Measurements from ENCODE around the gene HOGA1. TPM values are rescaled to one million over a fixed set of nuclear protein-coding genes. Genes with fewer than 3 reads are reported as not detected.
"Not testable (repeated sequence)": the region's sequence is repeated elsewhere in the genome, so short reads cannot be mapped to it uniquely, and the experiment has no call there.

The HOGA1 gene
- total RNA-seq, 1 donor from 2014 or later, result 2.6 TPM

- DNase-seq (ENCODE audit: low spot score in 2 of 2), result no peak
- Histone ChIP-seq H3K9me3 (no peaks in the 10 kb centered on the region), H3K4me3 (no peak overlapping the region), H3K27ac (peak overlapping the region in 1 of 2 donors; percentile 72), H3K27me3 (no peaks in the 10 kb centered on the region), H3K4me1 (peaks cover 0 to 3% of the 10 kb centered on the region in 2 donors), H3K36me3 (peaks cover 27 to 30% of the 10 kb centered on the region in 2 donors)
- no peak for TF ChIP-seq CTCF (IDR thresholded peaks at IDR 0.05)
- intact Hi-C loops (cut with DNase I), result loop anchor here (10.0 kb wide), 1 partner anchor 623 kb away; no protein-coding TSS in a partner anchor
Measured at GRCh38 chr10:97647556-97647955, 63.4 kb downstream of the HOGA1 start.

GRCh38 chr10:97648562-97649404 lies 64.6 kb downstream of the HOGA1 start:
- H3K27ac ChIP-seq, result peak overlapping the region; percentile 37 to 72
- H3K27me3 ChIP-seq, result no peaks in the 10 kb centered on the region
- no peak overlapping the region for H3K4me3 ChIP-seq
- H3K9me3 ChIP-seq, result no peaks in the 10 kb centered on the region
- DNase-seq (ENCODE audit: low spot score in 2 of 2), result no peak
- TF ChIP-seq CTCF (IDR thresholded peaks at IDR 0.05), result no peak
- peaks cover 26 to 42% of the 10 kb centered on the region in 2 donors for H3K36me3 ChIP-seq
- intact Hi-C loops (cut with DNase I), result loop anchor here (10.0 kb wide), 1 partner anchor 624 kb away; no protein-coding TSS in a partner anchor
- no peaks in the 10 kb centered on the region for H3K4me1 ChIP-seq

- peak overlapping the region in 1 of 2 donors; percentile 49 for H3K27ac ChIP-seq
- not testable (repeated sequence) for DNase-seq (ENCODE audit: low spot score in 2 of 2); H3K9me3 ChIP-seq; H3K4me1 ChIP-seq; H3K4me3 ChIP-seq; H3K27me3 ChIP-seq
- H3K36me3 ChIP-seq, result peaks cover 20 to 42% of the 10 kb centered on the region in 2 donors
- intact Hi-C loops (cut with DNase I), result loop anchor here (10.0 kb wide), 1 partner anchor 625 kb away; no protein-coding TSS in a partner anchor
Measured at GRCh38 chr10:97649405-97649750, 65.2 kb downstream of the HOGA1 start.

GRCh38 chr10:97650726-97651125 lies 66.5 kb downstream of the HOGA1 start:
- TF ChIP-seq CTCF (IDR thresholded peaks at IDR 0.05), result no peak
- Histone ChIP-seq H3K9me3 (no peaks in the 10 kb centered on the region), H3K27me3 (no peaks in the 10 kb centered on the region), H3K36me3 (peaks cover 10 to 40% of the 10 kb centered on the region in 2 donors), H3K4me1 (no peaks in the 10 kb centered on the region), H3K4me3 (no peak overlapping the region), H3K27ac (peak overlapping the region in 1 of 2 donors; percentile 28)
- DNase-seq (ENCODE audit: low spot score in 2 of 2), result no peak
- intact Hi-C loops (cut with DNase I), result no loop called here

- Histone ChIP-seq H3K4me3 (no peak overlapping the region), H3K36me3 (peaks cover 19 to 48% of the 10 kb centered on the region in 2 donors), H3K27me3 (no peaks in the 10 kb centered on the region), H3K9me3 (no peaks in the 10 kb centered on the region), H3K4me1 (no peaks in the 10 kb centered on the region), H3K27ac (no peak overlapping the region)
- intact Hi-C loops (cut with DNase I), result no loop called here
- TF ChIP-seq CTCF (IDR thresholded peaks at IDR 0.05), result no peak
- DNase-seq (ENCODE audit: low spot score in 2 of 2), result no peak
Measured at GRCh38 chr10:97651773-97652172, 67.6 kb downstream of the HOGA1 start.

- no peaks in the 10 kb centered on the region for H3K27me3 ChIP-seq
- no peak overlapping the region for H3K27ac ChIP-seq
- no peaks in the 10 kb centered on the region for H3K4me1 ChIP-seq
- DNase-seq (ENCODE audit: low spot score in 2 of 2), result no peak
- H3K36me3 ChIP-seq, result peaks cover 25 to 61% of the 10 kb centered on the region in 2 donors
- H3K4me3 ChIP-seq, result no peak overlapping the region
- no peaks in the 10 kb centered on the region for H3K9me3 ChIP-seq
- intact Hi-C loops (cut with DNase I), result no loop called here
- no peak for TF ChIP-seq CTCF (IDR thresholded peaks at IDR 0.05)
Measured at GRCh38 chr10:97656777-97657176, 72.6 kb downstream of the HOGA1 start.
